ENCODE results near the gene VWA5B1. TPM values are rescaled to one million over a fixed set of nuclear protein-coding genes. Genes with fewer than 3 reads are reported as not detected.
"Not testable (repeated sequence)": the region's sequence is repeated elsewhere in the genome, so short reads cannot be mapped to it uniquely, and the experiment has no call there.

Gene VWA5B1
- total RNA-seq, 1 donor from 2014 or later: 0.13 TPM

GRCh38 chr1:20276485-20277159, 14.1 kb upstream of the VWA5B1 start:
- DNase-seq: no peak
- intact Hi-C loops (cut with DNase I): no loop called here
- no peak for ATAC-seq (ENCODE audit: poor library complexity)

- intact Hi-C loops (cut with DNase I): no loop called here
- no peak for ATAC-seq (ENCODE audit: poor library complexity)
- DNase-seq: no peak
Observed at GRCh38 chr1:20278692-20279130, 12.0 kb upstream of the VWA5B1 start.

- DNase-seq (no peak), ATAC-seq (ENCODE audit: poor library complexity) (no peak)
- intact Hi-C loops (cut with DNase I): no loop called here
Observed at GRCh38 chr1:20279509-20279908, 11.2 kb upstream of the VWA5B1 start.

GRCh38 chr1:20280341-20280740, 10.3 kb upstream of the VWA5B1 start:
- no peak for DNase-seq
- no peak for ATAC-seq (ENCODE audit: poor library complexity)
- intact Hi-C loops (cut with DNase I): no loop called here

GRCh38 chr1:20280906-20281305, 9.8 kb upstream of the VWA5B1 start:
- DNase-seq (no peak), ATAC-seq (ENCODE audit: poor library complexity) (no peak)
- intact Hi-C loops (cut with DNase I): no loop called here

- ATAC-seq (ENCODE audit: poor library complexity) (no peak), DNase-seq (no peak)
- intact Hi-C loops (cut with DNase I): no loop called here
Observed at GRCh38 chr1:20281801-20282200, 8.9 kb upstream of the VWA5B1 start.

- peak; percentile 94 for ATAC-seq (ENCODE audit: poor library complexity)
- peak; percentile 70 for DNase-seq
- intact Hi-C loops (cut with DNase I): no loop called here
Observed at GRCh38 chr1:20282533-20282932, 8.1 kb upstream of the VWA5B1 start.

- no peak for ATAC-seq (ENCODE audit: poor library complexity)
- intact Hi-C loops (cut with DNase I): no loop called here
- DNase-seq: no peak
Observed at GRCh38 chr1:20284046-20284445, 6.6 kb upstream of the VWA5B1 start.

- intact Hi-C loops (cut with DNase I): no loop called here
- no peak for DNase-seq
- ATAC-seq (ENCODE audit: poor library complexity): no peak
Observed at GRCh38 chr1:20284625-20285024, 6.0 kb upstream of the VWA5B1 start.

- ATAC-seq (ENCODE audit: poor library complexity): no peak
- intact Hi-C loops (cut with DNase I): no loop called here
Observed at GRCh38 chr1:20285510-20285909, 5.2 kb upstream of the VWA5B1 start.

GRCh38 chr1:20287696-20288095, 3.0 kb upstream of the VWA5B1 start:
- DNase-seq; intact Hi-C loops (cut with DNase I); ATAC-seq (ENCODE audit: poor library complexity): not testable (repeated sequence)

More at GRCh38 chr1:20285510-20285909, 5.2 kb upstream of the VWA5B1 start:
- no peak for DNase-seq

- ATAC-seq (ENCODE audit: poor library complexity) (peak; percentile 29), DNase-seq (no peak)
- intact Hi-C loops (cut with DNase I): no loop called here
Observed at GRCh38 chr1:20291645-20292084, 990 bp downstream of the VWA5B1 start.

- ATAC-seq (ENCODE audit: poor library complexity) (no peak), DNase-seq (no peak)
- intact Hi-C loops (cut with DNase I): no loop called here
Observed at GRCh38 chr1:20298626-20299025, 8.0 kb downstream of the VWA5B1 start.

- ATAC-seq (ENCODE audit: poor library complexity): peak; percentile 6
- intact Hi-C loops (cut with DNase I): no loop called here
- DNase-seq: no peak
Observed at GRCh38 chr1:20301463-20302107, 10.9 kb downstream of the VWA5B1 start.

- intact Hi-C loops (cut with DNase I): no loop called here
- ATAC-seq (ENCODE audit: poor library complexity): peak; percentile 92
- peak; percentile 68 for DNase-seq
Observed at GRCh38 chr1:20302108-20302471, 11.4 kb downstream of the VWA5B1 start.

GRCh38 chr1:20307026-20307425, 16.4 kb downstream of the VWA5B1 start:
- ATAC-seq (ENCODE audit: poor library complexity): no peak
- no peak for DNase-seq
- intact Hi-C loops (cut with DNase I): no loop called here

GRCh38 chr1:20308569-20308968, 17.9 kb downstream of the VWA5B1 start:
- ATAC-seq (ENCODE audit: poor library complexity): peak; percentile 90
- peak; percentile 77 for DNase-seq
- intact Hi-C loops (cut with DNase I): no loop called here

- intact Hi-C loops (cut with DNase I): no loop called here
- DNase-seq (no peak), ATAC-seq (ENCODE audit: poor library complexity) (no peak)
Observed at GRCh38 chr1:20311289-20311688, 20.6 kb downstream of the VWA5B1 start.

GRCh38 chr1:20312310-20312709, 21.6 kb downstream of the VWA5B1 start:
- DNase-seq (no peak), ATAC-seq (ENCODE audit: poor library complexity) (no peak)
- intact Hi-C loops (cut with DNase I): no loop called here

- DNase-seq (no peak), ATAC-seq (ENCODE audit: poor library complexity) (no peak)
- intact Hi-C loops (cut with DNase I): no loop called here
Observed at GRCh38 chr1:20312818-20313217, 22.1 kb downstream of the VWA5B1 start.
